ENCODE measurements around the gene PSMB10.

Gene PSMB10

GRCh38 chr16:67967183-67967957 lies 30.7 kb upstream of the PSMB10 start:
- Histone ChIP-seq H3K9ac (ENCODE audit: low read depth, low read length) (peak overlapping the region; percentile 76), H3K36me3 (ENCODE audit: insufficient read depth, low read length) (peaks cover 21% of the 10 kb centered on the region), H3K4me1 (ENCODE audit: insufficient read depth, low read length) (peaks cover 31% of the 10 kb centered on the region), H3K9me3 (ENCODE audit: control insufficient read depth, insufficient read depth, low read length) (no peaks in the 10 kb centered on the region)

DNA sequence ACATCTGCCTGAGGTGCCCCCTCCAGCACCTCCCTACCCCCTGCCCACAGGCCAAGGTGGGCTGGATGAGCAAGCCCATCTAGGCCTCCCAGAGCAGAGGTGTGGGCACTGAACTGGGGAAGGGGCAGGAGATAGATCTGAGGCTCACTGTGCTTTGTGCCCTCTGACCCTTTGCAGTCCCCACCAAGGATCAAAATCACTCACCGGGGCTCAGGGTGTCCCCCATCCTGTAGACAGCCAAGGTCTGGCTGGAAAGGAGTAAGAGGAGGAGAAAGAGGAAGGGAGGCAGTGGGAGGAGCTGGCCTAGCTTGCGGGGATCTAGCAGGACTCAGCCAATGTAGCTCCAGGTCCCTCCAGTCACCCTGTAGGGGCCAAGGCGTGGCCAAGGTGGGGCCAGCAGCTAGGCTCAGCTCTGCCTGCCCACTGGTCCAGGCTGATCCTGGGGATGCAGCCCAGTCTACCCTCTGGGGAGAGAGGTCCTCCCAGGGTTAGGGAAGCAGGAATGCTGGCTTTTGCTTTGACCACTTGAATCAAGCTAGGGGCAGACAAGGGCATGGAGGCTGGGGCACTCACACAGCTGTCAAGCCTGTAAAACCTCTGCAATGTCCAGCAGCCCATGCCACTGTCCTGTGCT lies 30.0 kb upstream of the PSMB10 start:
- Histone ChIP-seq H3K9me3 (ENCODE audit: control insufficient read depth, insufficient read depth, low read length) (no peaks in the 10 kb centered on the region), H3K4me1 (ENCODE audit: insufficient read depth, low read length) (peaks cover 31% of the 10 kb centered on the region), H3K9ac (ENCODE audit: low read depth, low read length) (peak overlapping the region; percentile 76; the same call in 1 of the 2 replicates), H3K36me3 (ENCODE audit: insufficient read depth, low read length) (peaks cover 24% of the 10 kb centered on the region)

- Histone ChIP-seq H3K36me3 (ENCODE audit: insufficient read depth, low read length) (peaks cover 29% of the 10 kb centered on the region), H3K9ac (ENCODE audit: low read depth, low read length) (peak overlapping the region; percentile 76; the same call in 1 of the 2 replicates)
Observed at GRCh38 chr16:67965668-67966548, 29.3 kb upstream of the PSMB10 start.

GRCh38 chr16:67964477-67965131 lies 28.0 kb upstream of the PSMB10 start:
- H3K9me3 ChIP-seq (ENCODE audit: control insufficient read depth, insufficient read depth, low read length), result no peaks in the 10 kb centered on the region
- peaks cover 31% of the 10 kb centered on the region for H3K4me1 ChIP-seq (ENCODE audit: insufficient read depth, low read length)
- H3K9ac ChIP-seq (ENCODE audit: low read depth, low read length), result no peak overlapping the region; the same call in 1 of the 2 replicates

More at GRCh38 chr16:67965668-67966548, 29.3 kb upstream of the PSMB10 start:
- Histone ChIP-seq H3K4me1 (ENCODE audit: insufficient read depth, low read length) (peaks cover 31% of the 10 kb centered on the region), H3K9me3 (ENCODE audit: control insufficient read depth, insufficient read depth, low read length) (no peaks in the 10 kb centered on the region)

DNA sequence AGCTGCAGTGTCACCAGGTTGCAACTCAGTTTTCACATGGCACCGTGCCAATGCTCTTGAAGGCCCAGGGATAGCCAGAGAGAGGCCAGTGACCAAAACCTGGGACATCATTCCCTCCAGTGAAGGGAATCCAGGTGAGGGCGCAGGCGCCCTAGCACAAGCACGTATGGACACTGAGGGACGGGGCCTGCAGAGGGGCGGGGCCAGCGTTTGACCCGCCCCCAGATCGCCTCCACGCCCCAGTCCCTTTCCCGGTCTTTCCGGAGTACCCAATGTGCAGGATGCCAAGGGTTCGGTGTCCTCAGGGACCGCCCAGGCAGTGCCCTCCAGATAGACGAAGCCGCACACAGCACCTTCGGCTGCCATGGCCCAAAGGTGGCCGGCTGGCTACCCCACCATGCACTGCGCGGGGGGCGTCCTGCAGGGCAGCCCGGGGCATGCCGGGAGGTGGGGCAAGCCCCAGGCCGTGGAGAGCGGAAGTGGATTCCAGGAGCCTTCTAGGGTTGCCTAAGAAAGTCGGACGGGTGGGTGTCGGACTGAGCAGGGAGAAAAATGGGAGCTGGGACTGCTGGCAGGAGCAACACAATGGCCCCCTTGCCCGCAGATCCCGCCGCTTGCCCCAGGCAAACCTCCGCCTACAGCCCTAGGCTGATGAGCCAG lies 27.1 kb upstream of the PSMB10 start:
- H3K9ac ChIP-seq (ENCODE audit: low read depth, low read length), result peak overlapping the region; percentile 39; the same call in 1 of the 2 replicates
- H3K4me1 ChIP-seq (ENCODE audit: insufficient read depth, low read length), result peaks cover 31% of the 10 kb centered on the region
- no peaks in the 10 kb centered on the region for H3K9me3 ChIP-seq (ENCODE audit: control insufficient read depth, insufficient read depth, low read length)
- peaks cover 33% of the 10 kb centered on the region for H3K36me3 ChIP-seq (ENCODE audit: insufficient read depth, low read length)

More at GRCh38 chr16:67964477-67965131, 28.0 kb upstream of the PSMB10 start:
- peaks cover 33% of the 10 kb centered on the region for H3K36me3 ChIP-seq (ENCODE audit: insufficient read depth, low read length)

- no peaks in the 10 kb centered on the region for H3K9me3 ChIP-seq (ENCODE audit: control insufficient read depth, insufficient read depth, low read length)
- peak overlapping the region; percentile 39; the same call in 1 of the 2 replicates for H3K9ac ChIP-seq (ENCODE audit: low read depth, low read length)
- H3K36me3 ChIP-seq (ENCODE audit: insufficient read depth, low read length), result peaks cover 36% of the 10 kb centered on the region
- peaks cover 31% of the 10 kb centered on the region for H3K4me1 ChIP-seq (ENCODE audit: insufficient read depth, low read length)
Observed at GRCh38 chr16:67963292-67963661, 26.6 kb upstream of the PSMB10 start.

DNA sequence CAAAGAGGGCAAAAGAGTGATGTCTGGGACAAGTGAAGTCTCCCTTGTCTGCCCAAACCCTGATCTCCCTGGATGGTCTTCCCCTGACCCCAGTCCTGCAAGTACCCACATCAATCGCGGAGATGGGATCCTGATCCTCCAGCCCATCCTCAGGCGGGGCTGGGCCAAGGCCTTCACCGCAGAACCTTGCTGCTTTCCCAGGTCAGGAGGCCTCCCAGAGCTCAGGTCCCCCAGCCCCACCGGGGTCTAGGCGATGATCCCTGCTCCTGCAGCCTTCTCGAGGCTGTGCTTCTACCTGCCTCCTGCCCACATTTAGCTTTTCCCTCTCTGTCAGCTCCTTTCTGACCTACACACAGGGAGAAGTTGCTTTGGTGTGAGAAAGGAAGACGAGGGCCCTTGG lies 25.5 kb upstream of the PSMB10 start:
- H3K9ac ChIP-seq (ENCODE audit: low read depth, low read length), result no peak overlapping the region
- peaks cover 30% of the 10 kb centered on the region for H3K4me1 ChIP-seq (ENCODE audit: insufficient read depth, low read length)
- no peaks in the 10 kb centered on the region for H3K9me3 ChIP-seq (ENCODE audit: control insufficient read depth, insufficient read depth, low read length)
- peaks cover 40% of the 10 kb centered on the region for H3K36me3 ChIP-seq (ENCODE audit: insufficient read depth, low read length)

DNA sequence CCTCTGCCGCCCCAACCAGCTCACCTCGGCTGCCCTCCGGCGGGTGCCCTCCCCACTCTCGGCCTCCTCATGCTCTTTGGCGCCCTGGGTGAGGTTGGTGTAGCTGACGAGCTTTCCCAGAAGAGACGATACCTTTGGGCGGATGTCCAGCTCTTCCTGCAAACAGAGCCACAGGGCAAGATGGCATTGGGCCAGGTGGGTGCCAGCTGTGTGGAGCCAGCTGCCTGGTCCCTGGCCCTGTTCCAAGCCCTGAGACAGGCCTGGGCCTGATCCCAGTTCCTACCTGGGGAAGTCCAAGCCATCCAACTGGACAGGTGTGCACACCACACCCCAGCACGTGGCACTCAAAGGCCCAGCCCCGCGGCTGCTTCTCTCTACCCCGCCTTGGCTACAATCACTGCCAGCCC lies 24.9 kb upstream of the PSMB10 start:
- no peak overlapping the region for H3K9ac ChIP-seq (ENCODE audit: low read depth, low read length)

GRCh38 chr16:67959536-67960329 lies 23.1 kb upstream of the PSMB10 start:
- Histone ChIP-seq H3K9me3 (ENCODE audit: control insufficient read depth, insufficient read depth, low read length) (no peaks in the 10 kb centered on the region), H3K36me3 (ENCODE audit: insufficient read depth, low read length) (peaks cover 33% of the 10 kb centered on the region), H3K4me1 (ENCODE audit: insufficient read depth, low read length) (peaks cover 7% of the 10 kb centered on the region; the same call in 1 of the 2 replicates), H3K9ac (ENCODE audit: low read depth, low read length) (no peak overlapping the region)

More for the DNA sequence above, 24.9 kb upstream of the PSMB10 start:
- Histone ChIP-seq H3K4me1 (ENCODE audit: insufficient read depth, low read length) (peaks cover 25% of the 10 kb centered on the region), H3K36me3 (ENCODE audit: insufficient read depth, low read length) (peaks cover 40% of the 10 kb centered on the region), H3K9me3 (ENCODE audit: control insufficient read depth, insufficient read depth, low read length) (no peaks in the 10 kb centered on the region)

GRCh38 chr16:67957622-67958021 lies 21.0 kb upstream of the PSMB10 start:
- no peak overlapping the region for H3K9ac ChIP-seq (ENCODE audit: low read depth, low read length)
- H3K36me3 ChIP-seq (ENCODE audit: insufficient read depth, low read length), result peaks cover 34% of the 10 kb centered on the region
- no peaks in the 10 kb centered on the region for H3K9me3 ChIP-seq (ENCODE audit: control insufficient read depth, insufficient read depth, low read length)
- H3K4me1 ChIP-seq (ENCODE audit: insufficient read depth, low read length), result no peaks in the 10 kb centered on the region

- Histone ChIP-seq H3K9ac (ENCODE audit: low read depth, low read length) (no peak overlapping the region), H3K9me3 (ENCODE audit: control insufficient read depth, insufficient read depth, low read length) (no peaks in the 10 kb centered on the region), H3K4me1 (ENCODE audit: insufficient read depth, low read length) (no peaks in the 10 kb centered on the region), H3K36me3 (ENCODE audit: insufficient read depth, low read length) (peaks cover 26% of the 10 kb centered on the region)
Observed at GRCh38 chr16:67954421-67955196, 18.0 kb upstream of the PSMB10 start.

DNA sequence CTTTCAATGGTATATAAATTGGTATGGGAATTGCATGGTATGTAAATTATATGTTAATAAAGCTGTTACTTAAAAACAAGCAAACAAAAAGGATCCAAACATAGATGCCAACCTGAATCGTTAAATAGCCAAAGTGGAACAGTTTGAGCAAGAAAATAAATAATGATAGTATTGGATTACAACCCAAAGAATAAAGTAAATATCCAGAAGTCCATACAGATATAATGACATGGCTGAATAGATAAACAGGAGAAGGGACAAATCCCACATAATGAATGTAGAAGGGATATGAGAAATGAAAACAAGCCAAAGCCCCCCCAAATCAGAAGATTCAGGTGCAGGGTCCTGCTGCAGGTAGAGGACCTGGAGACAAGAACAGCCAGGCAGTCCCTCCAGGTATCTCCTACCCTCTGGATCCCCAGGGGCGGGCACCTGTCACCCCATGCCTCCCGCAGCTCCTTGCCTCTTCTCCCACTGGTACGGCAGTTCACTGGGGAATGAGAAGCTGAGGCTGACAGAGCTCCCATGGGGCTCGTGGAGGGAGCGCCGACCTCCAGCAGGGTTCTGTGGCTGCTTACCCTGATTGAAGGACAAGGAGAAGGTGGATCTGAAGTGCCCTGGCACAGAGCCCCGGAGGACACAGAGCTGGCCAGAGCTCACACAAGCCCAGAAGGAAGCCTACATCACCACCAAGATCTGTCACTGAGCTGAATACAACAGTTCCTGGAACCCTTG lies 17.2 kb upstream of the PSMB10 start:
- Histone ChIP-seq H3K9me3 (ENCODE audit: control insufficient read depth, insufficient read depth, low read length) (no peaks in the 10 kb centered on the region), H3K36me3 (ENCODE audit: insufficient read depth, low read length) (peaks cover 32% of the 10 kb centered on the region), H3K4me1 (ENCODE audit: insufficient read depth, low read length) (no peaks in the 10 kb centered on the region), H3K9ac (ENCODE audit: low read depth, low read length) (no peak overlapping the region)
